Left renal cortex interstitium (tissue), 4 donors: ENCODE measurements around the gene COL23A1. TPM values are rescaled to one million over a fixed set of nuclear protein-coding genes. Genes with fewer than 3 reads are reported as not detected.

Experiments used
- DNase-seq, 4 donors: peaks; one replicate each; pipeline ENCODE4 v3.0.0-alpha.2; 2013; ENCODE audit warnings: low read depth in 4 of 4, low spot score in 2 of 4, missing footprints in 1 of 4
- polyA plus RNA-seq, 4 donors: library from polyadenylated mRNA; unstranded; fragments of 120-200 nt; gene quantifications; one replicate each; pipeline ENCODE4 v1.2.1, GENCODE V29; 2013; ENCODE audit not compliant: insufficient read length in 4 of 4

The COL23A1 gene
- polyA plus RNA-seq, 4 donors, result 4.4 to 8.8 (median 8.3) TPM

- no peak for DNase-seq
Observed at GRCh38 chr5:178353461-178353860, 236.7 kb downstream of the COL23A1 start.

DNA sequence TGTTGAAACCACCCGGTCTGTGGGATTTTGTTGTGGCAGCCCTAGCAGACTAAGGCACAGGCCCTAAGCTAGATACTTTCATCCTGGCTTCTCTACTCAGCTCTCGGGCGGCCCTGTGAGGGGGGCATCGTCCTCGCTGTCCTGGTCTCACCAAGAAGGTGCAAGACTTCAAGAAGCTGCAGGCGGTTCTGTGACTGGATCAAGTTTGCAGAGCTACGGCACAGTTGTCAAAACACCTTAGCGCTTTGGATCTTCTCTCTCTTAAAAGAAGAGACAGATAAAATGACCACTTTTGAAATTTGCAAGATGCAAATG, 238.2 kb downstream of the COL23A1 start:
- DNase-seq, result no peak

DNA sequence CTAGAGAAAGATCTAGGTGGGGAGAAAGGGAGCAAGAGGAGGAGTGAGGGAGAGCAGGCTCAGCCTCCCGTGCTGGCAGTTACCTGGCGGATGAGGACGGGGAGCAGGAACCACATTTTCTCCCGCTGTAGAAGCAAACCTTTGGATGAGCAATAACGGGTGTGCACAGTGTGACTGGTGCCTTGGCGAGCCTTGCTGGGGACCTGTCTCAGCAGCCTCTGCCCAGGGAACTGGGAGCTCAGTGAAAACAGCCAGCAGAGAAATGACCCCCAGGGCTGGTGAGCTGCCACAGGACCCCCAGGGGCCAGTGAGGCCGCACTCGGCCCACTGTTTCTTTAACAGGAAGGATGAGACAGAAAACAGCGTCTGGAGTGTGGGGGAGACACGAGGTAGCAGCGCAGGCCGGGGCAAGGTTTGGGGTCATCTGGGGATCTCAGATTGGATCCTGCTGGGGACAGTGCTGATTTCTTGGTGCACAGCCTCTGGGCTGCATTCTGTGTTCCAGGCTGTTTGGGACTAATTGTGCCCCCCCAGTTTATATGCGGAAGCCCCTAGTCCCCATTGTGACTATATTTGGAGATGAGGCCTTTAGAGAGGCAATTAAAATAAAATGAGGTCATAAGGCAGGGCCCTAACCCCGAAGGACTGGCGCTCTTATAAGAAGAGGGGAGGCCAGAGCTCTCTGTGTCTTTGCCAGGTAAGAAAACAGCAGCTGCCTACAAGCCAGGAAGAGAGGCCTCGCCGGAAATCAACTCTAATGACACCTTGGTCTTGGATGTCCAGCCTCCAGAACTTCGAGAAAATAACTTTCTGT, 238.8 kb downstream of the COL23A1 start:
- no peak for DNase-seq

- no peak for DNase-seq
Observed at GRCh38 chr5:178350361-178351220, 239.6 kb downstream of the COL23A1 start.

DNA sequence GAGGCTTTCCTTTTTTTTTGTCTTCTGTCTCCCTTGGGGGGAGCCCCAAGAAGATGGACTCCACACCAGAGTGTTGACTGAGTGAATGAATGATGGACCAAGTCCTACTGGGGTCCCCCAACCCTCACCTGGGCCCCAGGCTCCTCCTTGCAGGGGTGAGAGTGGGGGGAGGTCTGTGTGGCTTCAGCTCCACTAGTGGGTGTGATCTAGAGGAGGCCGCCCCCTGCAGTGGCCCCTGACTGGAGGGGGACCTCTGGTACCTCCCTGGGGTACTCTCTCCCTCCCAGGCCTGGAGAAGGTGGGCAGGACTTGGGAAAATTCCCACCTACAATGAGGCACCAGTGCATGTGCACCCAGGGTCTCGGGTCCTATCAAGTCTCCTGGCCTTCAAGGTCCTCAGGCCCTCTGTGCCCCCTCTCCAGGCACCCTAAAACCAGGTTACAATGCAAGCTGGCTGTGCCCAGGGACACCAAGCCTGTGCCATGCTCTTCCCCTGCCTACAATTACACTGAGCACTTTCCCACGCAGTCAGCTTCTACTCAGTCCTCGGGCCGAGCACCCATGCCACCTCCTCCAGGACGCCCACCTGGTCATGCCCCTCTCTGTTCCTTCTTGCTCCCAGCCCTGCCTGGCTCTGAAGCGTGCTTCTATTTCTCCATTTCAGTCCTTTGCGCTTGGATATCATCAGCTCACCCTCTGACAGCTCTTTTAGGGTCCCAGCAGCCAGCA, 240.4 kb downstream of the COL23A1 start:
- DNase-seq, result no peak

- no peak for DNase-seq
Observed at GRCh38 chr5:178349075-178349511, 241.1 kb downstream of the COL23A1 start.

DNA sequence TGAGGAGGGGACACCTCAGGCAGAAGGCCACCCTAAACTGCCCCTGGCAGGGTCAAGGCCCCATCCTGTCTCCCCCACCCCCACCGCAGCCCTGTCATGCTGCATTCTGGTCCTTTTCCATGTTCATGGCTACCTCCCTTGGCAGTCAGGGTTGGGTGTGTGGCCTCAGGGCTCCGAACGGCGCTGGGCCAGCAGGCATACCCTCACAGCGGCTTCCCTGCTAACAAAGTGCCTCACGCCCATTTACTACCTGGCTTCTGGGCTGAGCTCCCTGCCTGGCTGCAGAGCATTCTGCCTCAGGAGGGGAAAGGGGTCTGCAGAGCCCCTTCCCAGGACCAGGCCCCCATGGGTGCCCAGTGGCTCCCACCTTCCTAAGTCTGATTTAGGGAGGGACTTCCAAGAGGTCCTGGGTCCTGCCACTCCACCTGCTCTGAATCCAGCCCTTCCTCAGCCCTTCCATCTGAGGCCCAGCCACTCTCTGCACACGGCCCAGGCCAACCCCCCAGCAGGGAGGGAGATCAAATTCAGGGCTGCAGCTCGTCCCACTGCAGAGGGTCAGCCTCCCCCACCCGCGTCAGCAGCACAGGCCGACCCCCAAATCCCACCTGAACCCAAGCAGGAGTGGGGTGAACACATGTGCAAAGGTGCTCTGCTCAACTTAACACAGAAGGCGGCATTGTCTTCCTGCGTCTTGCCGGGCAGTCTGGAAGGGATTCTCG, 241.7 kb downstream of the COL23A1 start:
- no peak for DNase-seq

DNA sequence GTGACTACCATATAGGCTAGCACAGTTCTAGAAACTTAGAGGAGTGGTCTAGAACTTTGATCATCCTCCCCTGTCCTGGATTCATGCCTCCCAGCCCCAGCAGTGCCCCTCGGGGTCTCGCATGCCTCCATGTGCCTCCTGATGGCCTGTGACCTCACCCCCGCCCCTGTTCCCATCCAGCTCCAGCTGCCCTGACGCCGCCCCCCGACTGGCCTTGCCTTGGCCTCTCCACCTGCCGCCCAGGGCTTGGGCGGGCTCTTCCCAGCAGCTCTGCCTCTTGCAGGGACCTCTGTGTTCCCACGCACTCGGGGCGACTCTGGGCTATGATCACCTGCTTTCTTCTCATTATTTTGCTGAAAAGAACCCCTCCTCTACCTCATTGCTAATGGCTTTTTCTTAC, 242.2 kb downstream of the COL23A1 start:
- no peak for DNase-seq

DNA sequence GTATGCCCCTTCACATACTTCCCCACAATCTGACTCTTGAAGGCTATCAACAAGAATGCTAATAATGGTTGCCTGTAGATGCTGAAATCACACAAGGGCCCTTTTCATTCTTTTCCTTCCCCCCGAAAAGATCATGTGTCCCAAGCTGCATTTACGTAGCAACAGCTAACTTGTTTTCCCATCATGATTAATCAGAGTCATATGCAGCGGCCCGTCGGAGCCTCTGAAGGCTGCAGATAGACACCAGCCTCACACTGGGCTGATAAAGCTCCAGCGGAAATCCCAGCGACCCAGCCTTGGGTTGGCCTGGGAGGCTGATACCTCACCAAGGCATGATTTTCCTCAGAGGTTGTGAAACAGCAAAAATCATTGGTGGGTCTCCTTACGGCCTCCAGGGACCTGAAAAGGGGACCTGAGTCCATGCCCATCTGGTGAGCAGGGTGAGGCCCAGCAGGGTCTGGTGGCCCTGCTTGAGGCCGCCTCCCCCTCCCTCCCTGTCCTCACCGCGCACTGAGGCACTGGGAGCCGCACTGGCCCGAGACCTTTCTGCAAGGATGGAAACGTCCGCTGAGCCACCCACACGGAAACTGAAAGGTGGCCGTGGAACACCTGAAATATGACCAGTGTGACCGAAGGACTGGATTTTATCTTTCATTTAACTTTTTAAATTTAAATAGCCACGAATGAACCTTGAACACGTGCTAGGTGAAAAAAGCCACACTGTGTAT, 243.4 kb downstream of the COL23A1 start:
- no peak for DNase-seq

DNA sequence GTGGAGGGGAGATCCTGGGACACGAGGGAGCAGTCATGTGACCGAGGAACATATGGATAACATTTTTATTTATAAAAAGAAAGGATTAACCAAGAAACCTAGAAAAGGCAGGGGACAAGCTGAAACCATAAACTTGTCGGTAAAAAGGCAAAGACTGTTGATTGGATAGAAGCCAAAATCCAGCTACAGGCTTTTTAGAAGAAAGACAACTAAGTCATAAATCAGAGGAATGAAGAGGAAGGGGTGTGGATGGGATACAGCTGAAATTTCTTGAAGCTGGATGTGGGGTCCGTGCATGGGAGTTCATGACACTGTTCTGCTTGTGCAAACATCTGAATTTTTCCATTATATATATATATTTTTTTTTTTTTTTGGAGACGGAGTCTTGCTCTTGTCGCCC, 246.9 kb downstream of the COL23A1 start:
- no peak for DNase-seq

DNA sequence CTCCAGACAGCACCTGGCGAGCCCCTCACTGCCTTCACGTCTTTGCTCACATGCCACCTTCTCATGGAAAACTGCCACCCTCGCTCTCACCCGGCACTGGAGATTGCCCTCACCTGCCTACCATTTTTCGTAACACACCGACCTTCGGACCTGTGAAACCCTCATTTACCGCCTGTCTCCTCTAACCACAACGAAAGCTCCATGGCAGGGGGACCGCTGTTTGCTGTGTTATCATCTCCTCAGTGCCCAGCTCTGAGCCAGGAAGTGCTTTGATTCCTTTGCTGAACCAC, 248.4 kb downstream of the COL23A1 start:
- no peak for DNase-seq

DNA sequence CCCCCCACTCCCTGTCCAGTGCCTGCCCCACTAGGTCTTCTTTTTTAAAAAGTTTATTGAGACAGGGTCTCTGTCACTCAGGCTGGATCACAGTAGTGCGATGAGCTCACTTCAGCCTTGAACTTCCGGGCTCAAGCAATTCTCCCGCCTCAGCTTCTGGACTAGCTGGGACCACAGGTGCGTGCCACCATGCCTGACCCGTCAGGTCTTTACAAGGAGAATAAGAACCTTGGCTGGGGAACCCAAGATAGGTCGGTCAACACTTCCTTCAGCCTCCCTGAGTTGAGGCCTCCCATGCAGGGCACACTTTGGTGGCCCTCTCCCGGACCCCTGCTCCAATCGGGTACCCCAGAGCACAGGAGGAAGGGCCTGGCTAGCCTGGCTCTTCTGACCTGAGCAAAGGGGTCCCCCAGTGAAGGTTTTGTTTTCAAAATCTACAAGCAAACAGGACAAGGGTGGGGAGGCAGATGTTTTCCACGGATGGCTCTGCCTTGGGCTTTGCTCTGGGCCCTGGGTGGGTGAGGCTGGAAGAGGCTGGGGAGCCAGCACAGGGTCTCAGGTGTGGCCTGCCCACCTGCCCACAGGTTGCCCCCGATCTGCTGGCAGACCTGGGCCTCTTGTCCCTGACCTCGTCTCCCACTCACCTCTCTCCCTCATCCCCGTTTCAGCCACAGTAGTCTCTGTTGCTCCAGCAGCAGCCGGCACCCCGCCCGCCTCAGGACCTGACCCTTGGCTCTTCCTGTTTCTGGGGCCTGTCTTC, 248.9 kb downstream of the COL23A1 start:
- DNase-seq, result no peak

- DNase-seq, result no peak
Observed at GRCh38 chr5:178340637-178341036, 249.6 kb downstream of the COL23A1 start.

- no peak for DNase-seq
Observed at GRCh38 chr5:178340187-178340586, 250.0 kb downstream of the COL23A1 start.

GRCh38 chr5:178339272-178339671, 250.9 kb downstream of the COL23A1 start:
- DNase-seq, result no peak

DNA sequence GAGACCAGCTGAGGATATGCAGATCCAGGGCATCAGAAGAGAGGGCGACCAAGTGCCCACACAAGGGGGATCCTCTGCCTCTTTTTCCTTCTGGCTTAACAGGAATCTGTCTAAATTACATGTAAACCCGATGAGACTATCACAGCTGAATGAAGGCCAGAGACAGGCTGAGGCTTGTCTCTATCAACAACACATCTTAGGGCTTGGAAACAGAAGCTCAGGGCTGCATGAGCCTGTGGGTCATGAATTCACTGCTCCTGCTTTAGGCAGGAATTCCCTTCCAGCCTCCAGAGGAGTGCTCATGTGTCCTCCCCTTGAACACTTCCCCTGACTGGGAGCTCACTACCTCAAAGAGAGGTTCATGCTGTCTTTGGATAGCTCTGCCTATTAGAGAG, 251.4 kb downstream of the COL23A1 start:
- no peak for DNase-seq

DNA sequence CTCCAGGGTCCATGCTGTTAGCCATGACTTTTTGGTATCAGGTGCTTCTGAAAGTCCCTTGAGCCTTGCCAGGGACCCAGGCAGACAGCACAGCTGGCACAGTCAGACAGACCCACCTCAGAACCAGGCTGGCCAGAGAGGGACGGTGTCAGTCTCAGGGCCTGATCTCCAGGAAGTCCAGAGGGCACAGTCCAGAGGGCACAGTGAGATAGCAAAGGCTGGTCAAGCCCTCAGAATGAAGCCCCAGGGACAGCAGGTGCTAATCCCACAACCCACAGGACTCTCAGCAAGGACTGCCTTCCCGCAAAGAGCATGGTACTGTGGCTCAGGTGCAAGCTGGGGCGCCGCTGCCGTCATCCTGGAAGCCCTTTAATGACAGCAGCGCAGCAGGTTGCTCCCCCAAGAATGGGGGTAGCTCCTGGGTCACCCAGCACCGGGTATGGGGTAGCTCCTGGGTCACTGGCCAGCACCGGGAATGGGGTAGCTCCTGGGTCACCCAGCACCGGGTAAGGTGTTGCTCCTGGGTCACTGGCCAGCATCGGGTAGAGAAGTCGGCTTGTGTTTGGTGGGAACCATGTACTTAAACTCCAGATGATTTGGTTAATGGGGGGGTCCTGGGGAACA, 252.0 kb downstream of the COL23A1 start:
- no peak for DNase-seq

GRCh38 chr5:178337334-178337741, 252.9 kb downstream of the COL23A1 start:
- DNase-seq, result no peak

DNA sequence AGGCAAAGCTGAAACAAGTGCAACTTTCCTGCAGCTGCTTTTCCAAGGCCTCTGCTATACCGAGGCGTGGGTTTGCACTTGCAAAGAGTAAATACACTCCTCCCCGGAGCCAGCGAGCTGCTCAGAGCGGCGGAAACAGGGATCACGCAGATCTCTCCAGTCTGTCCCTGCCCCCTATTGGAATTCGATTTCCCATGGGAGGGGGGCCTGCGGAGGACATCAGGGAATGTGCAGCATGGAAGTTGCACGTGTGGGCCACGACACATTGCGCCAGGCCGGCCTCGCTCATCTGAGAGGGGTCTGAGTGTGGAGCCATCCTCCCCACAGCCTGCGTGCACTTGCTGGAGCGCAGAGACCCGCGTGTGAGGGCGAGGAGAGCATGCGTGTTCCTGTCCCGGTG, 253.3 kb downstream of the COL23A1 start:
- DNase-seq, result no peak
